Transverse colon (tissue), 4 donors: ENCODE results near the gene MIA. TPM values are rescaled to one million over a fixed set of nuclear protein-coding genes. Genes with fewer than 3 reads are reported as not detected.

Source experiments
- DNase-seq: peaks from one replicate; pipeline ENCODE4 v3.0.0-alpha.2; 2019
- H3K27ac ChIP-seq, 4 donors: fragments of 200-600 bp; sonication (generic); 2 replicates each; pipeline ENCODE4 v1.5.1; 2016 to 2018; ENCODE audit warnings: inconsistent platforms in 4 of 4
- H3K27me3 ChIP-seq: fragments of 200-600 bp; sonication (generic); 2 replicates; pipeline ENCODE4 v1.5.1; 2017; ENCODE audit warnings: inconsistent platforms
- H3K36me3 ChIP-seq, 4 donors: fragments of 200-600 bp; sonication (generic); 2 replicates each; pipeline ENCODE4 v1.5.1; 2017 to 2019; ENCODE audit warnings: inconsistent platforms in 4 of 4
- H3K4me1 ChIP-seq, 4 donors: fragments of 200-600 bp; sonication (generic); 2 replicates each; pipeline ENCODE4 v1.5.1; 2017 to 2020; ENCODE audit warnings: inconsistent platforms in 4 of 4
- H3K4me3 ChIP-seq, 4 donors: fragments of 200-600 bp; sonication (generic); 1 replicate in 1 of 4; 2 replicates in 3 of 4; pipeline versions ENCODE4 v1.5.1 to v1.6.1; 2017 to 2019; ENCODE audit warnings: inconsistent platforms in 4 of 4
- H3K9me3 ChIP-seq, 2 donors: fragments of 200-600 bp; sonication (generic); 2 replicates each; pipeline ENCODE4 v1.5.1; 2017 to 2019; ENCODE audit warnings: inconsistent platforms in 2 of 2
- EP300 ChIP-seq: sonication (generic); formaldehyde crosslinking; IDR thresholded peaks from one replicate; pipeline ENCODE4 v1.6.1; 2017; ENCODE audit warnings: antibody characterized with exemption, low read depth
- POLR2A ChIP-seq: fragments of 450-650 bp; IDR thresholded peaks from one replicate; pipeline ENCODE4 v1.6.1; 2016; ENCODE audit warnings: antibody characterized with exemption, mild to moderate bottlenecking, moderate library complexity
- POLR2AphosphoS5 ChIP-seq, 3 donors: sonication (generic); formaldehyde crosslinking; IDR thresholded peaks; one replicate each; pipeline ENCODE4 v1.6.1; 2016; ENCODE audit warnings: antibody characterized with exemption in 3 of 3
- WGBS, 2 donors: methylation state at CpG; one replicate each; pipeline ENCODE4 v1.1.5; 2018; ENCODE audit warnings: low coverage in 1 of 2; 5-methylcytosine and 5-hydroxymethylcytosine counted together
- in situ Hi-C, 4 donors: fragments of 200-750 bp; cut with MboI; loops; one replicate each; pipeline versions ENCODE4 v1.15.0 to v1.15.1; 2017; ENCODE audit warnings: low sequenced_read_pairs in 3 of 4, low pct_ligation_motif_present in 1 of 4, low pct_unique_long_range_greater_than_20kb in 1 of 4
- intact Hi-C: fragments of 100-400 bp; cut with DNase I; formaldehyde crosslinking; loops from one replicate; pipeline ENCODE4 v1.15.1; 2023; ENCODE audit warnings: low total_unique reads
- total RNA-seq, 4 donors: library from RNA; depleted of rRNA; stranded (reverse); fragments of >200 nt; gene quantifications; one replicate each; pipeline ENCODE4 v1.1.0, GENCODE V29; 2016
- TF ChIP-seq, protein P1 (sequence below), 5 experiments: fragments of 200-600 bp in 3 of 5; fragments of 450-650 bp in 2 of 5; sonication (generic) in 3 of 5; IDR thresholded peaks; 1 replicate in 2 of 5; 2 replicates in 3 of 5; pipeline ENCODE4 v1.5.1; 2016 to 2017; ENCODE audit warnings: antibody characterized with exemption in 5 of 5, inconsistent platforms in 3 of 5, mild to moderate bottlenecking in 2 of 5, moderate library complexity in 1 of 5

MIA gene
- total RNA-seq, 4 donors from 2014 or later = 5.7 to 23.3 TPM; not detected in 2

DNA sequence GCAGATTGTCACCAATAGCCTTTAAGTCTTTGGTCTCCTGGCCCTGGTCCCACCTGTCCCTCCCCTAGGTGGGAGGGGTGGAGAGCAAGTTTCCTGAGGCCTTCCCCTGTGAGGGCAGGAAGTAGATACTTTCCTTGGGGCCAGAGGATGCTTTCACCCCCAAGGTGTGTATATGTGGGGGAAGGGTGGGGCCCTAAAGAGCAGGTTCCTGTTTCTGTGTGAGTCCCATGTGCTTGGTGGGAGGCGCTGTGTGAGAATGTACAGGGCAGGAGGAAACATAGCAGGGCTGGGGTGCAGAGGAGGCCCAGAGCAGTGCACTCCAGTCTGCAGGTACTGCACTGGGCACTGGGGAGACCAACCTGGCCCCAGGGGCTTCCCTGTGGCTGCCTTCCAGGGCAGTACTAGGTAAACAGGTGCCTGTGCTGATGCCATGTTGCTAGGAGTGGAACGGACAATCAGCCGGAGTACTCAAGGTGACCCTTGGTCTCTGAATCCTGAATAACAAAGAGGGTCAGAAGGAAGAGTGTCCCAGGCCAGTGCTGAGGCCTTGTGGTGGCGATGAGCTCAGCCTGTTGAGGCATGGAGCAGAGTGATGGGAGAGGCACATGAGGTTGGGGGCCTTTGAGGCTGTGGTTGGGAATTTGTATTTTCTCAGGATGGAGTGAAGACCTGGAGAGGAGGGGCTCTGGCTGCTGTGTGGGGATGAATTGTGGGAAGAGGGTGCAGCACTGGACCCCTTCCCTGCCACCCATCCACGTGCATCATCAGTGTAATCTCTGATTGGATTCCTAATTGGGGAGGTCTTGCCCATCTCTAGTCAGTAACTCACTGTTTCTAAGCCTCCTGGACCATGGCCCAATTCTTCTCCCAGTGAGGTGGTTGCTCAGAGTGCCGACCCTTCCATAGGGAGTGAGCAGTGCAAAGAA is 28.8 kb downstream of the MIA start:
- peaks cover 66 to 80% (median 69%) of the 10 kb centered on the region in 4 donors for H3K4me1 ChIP-seq
- no peak for TF ChIP-seq EP300
- in situ Hi-C loops (loop anchor here in 1 of 4 donors (25.0 kb wide), 1 partner anchor 92 kb away; the partner anchor contains the start of genes COQ8B and ITPKC), intact Hi-C loops (loop anchor here (10.0 kb wide), 1 partner anchor 89 kb away; the partner anchor contains the start of genes COQ8B and ITPKC)
- H3K27me3 ChIP-seq = no peaks in the 10 kb centered on the region
- DNase-seq = peak; percentile 83
- peak overlapping the region in 1 of 4 donors; percentile 21 for H3K4me3 ChIP-seq
- peaks cover 0 to 3% (median 0%) of the 10 kb centered on the region in 4 donors for H3K36me3 ChIP-seq
- 64% methylated on average over 6 of the region's 6 CpGs; no CpG with 5 or more reads in 1 of the 2 donors for WGBS, 2 donors
- H3K27ac ChIP-seq = peak overlapping the region; percentile 91 to 97 (median 96)
- H3K9me3 ChIP-seq = no peaks in the 10 kb centered on the region

GRCh38 chr19:40804783-40805242 is 29.5 kb downstream of the MIA start:
- in situ Hi-C loops = loop anchor here in 1 of 4 donors (25.0 kb wide), 1 partner anchor 93 kb away; the partner anchor contains the start of genes COQ8B and ITPKC
- peaks cover 0 to 3% (median 0%) of the 10 kb centered on the region in 4 donors for H3K36me3 ChIP-seq
- no peak overlapping the region for H3K4me3 ChIP-seq

DNA sequence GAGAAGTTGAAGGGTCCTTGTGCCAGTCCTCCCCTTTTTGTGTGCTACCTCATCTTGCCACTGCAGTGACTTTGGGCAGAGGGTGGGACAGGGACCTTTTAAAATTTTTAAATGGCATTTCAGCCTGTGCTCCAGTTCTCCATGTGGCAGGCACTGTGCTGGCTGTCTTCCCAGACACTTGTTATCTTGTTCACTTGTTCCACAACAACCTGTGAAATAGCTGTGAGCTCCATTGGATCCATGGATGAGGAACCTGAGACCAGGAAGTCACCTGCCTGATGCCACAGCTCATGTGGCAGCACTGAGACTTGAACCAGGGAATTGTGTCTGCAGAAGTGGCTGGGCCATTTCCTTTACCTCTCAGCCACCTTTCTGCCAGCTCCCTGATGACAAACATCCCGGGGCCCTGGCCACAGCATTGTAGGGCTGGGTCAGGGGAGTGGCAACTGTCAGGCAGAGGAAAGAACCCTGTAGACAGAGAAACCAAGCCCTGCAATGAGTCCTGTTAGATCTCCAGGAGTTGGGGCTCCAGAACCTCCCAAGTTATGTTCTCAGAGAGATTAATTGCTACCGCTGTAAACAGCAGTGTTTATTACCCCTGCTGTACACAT is 30.0 kb downstream of the MIA start:
- peak; percentile 64 for DNase-seq
- Histone ChIP-seq H3K27ac (peak overlapping the region; percentile 91 to 97 (median 96)), H3K4me1 (peaks cover 66 to 83% (median 68%) of the 10 kb centered on the region in 4 donors), H3K36me3 (peaks cover 0 to 3% (median 0%) of the 10 kb centered on the region in 4 donors), H3K4me3 (no peak overlapping the region), H3K9me3 (no peaks in the 10 kb centered on the region), H3K27me3 (no peaks in the 10 kb centered on the region)
- WGBS, 2 donors = 14% methylated on average over 2 of the region's 2 CpGs; no CpG with 5 or more reads in 1 of the 2 donors
- TF ChIP-seq, protein P1, sequence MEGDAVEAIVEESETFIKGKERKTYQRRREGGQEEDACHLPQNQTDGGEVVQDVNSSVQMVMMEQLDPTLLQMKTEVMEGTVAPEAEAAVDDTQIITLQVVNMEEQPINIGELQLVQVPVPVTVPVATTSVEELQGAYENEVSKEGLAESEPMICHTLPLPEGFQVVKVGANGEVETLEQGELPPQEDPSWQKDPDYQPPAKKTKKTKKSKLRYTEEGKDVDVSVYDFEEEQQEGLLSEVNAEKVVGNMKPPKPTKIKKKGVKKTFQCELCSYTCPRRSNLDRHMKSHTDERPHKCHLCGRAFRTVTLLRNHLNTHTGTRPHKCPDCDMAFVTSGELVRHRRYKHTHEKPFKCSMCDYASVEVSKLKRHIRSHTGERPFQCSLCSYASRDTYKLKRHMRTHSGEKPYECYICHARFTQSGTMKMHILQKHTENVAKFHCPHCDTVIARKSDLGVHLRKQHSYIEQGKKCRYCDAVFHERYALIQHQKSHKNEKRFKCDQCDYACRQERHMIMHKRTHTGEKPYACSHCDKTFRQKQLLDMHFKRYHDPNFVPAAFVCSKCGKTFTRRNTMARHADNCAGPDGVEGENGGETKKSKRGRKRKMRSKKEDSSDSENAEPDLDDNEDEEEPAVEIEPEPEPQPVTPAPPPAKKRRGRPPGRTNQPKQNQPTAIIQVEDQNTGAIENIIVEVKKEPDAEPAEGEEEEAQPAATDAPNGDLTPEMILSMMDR (IDR thresholded peaks at IDR 0.05) = no peak
- TF ChIP-seq POLR2AphosphoS5 (IDR thresholded peaks at IDR 0.05) = no peak
- no peak for TF ChIP-seq POLR2A
- TF ChIP-seq EP300 = no peak
- intact Hi-C loops (loop anchor here (10.0 kb wide), 1 partner anchor 91 kb away; the partner anchor contains the start of genes COQ8B and ITPKC), in situ Hi-C loops (loop anchor here in 1 of 4 donors (25.0 kb wide), 1 partner anchor 93 kb away; the partner anchor contains the start of genes COQ8B and ITPKC)

More at GRCh38 chr19:40804783-40805242, 29.5 kb downstream of the MIA start:
- intact Hi-C loops = loop anchor here (10.0 kb wide), 1 partner anchor 90 kb away; the partner anchor contains the start of genes COQ8B and ITPKC
- DNase-seq = no peak
- WGBS, 2 donors = 30% methylated on average over 7 of the region's 7 CpGs; no CpG with 5 or more reads in 1 of the 2 donors
- TF ChIP-seq POLR2A (no peak), EP300 (no peak), POLR2AphosphoS5 (IDR thresholded peaks at IDR 0.05) (peak in 1 of 3 donors; percentile 16)
- Histone ChIP-seq H3K27me3 (no peaks in the 10 kb centered on the region), H3K4me1 (peaks cover 70 to 84% (median 70%) of the 10 kb centered on the region in 4 donors), H3K9me3 (no peaks in the 10 kb centered on the region), H3K27ac (peak overlapping the region; percentile 91 to 97 (median 96))

DNA sequence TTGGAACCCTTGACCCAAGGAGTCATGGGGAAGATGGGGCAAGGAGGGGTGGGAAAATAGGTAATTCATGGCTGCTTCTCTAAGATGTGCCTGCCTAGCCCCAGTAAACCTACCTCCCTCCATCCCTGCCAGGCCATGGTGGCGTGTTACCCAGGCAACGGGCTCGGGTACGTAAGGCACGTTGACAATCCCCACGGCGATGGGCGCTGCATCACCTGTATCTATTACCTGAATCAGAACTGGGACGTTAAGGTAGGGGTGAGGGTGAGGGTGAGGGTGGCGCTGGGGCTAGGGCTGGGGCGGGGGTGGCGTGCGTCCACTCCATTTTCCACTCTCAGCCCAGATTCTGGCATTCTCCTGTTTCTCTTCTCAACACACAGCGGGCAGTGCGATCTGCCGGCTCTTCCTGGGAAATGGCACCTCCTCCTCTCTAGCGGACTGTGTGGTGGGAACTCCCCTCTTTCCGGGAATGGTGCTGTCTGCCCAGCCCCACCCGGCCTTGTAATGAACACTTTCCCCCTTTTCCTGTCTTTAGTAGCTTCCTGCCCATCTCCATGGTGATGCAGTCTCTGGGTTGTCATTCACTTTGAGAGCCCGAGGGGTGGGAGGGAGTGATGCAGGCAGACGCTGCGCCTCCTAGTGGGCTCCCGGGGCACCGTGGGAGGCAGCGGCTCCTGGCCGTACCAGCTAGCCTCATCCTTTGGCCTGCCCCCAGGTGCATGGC is 31.3 kb downstream of the MIA start:
- WGBS, 2 donors = 40 to 45% methylated on average over 3 to 26 of the region's 26 CpGs
- TF ChIP-seq EP300 = no peak
- peak; percentile 13 to 47 (median 44) for TF ChIP-seq POLR2AphosphoS5 (IDR thresholded peaks at IDR 0.05)
- TF ChIP-seq, protein P1 (IDR thresholded peaks at IDR 0.05) = peak; percentile 70 to 82 (median 74)
- no peak for TF ChIP-seq POLR2A
- H3K4me3 ChIP-seq = no peak overlapping the region
- intact Hi-C loops (loop anchor here (10.0 kb wide), 1 partner anchor 92 kb away; the partner anchor contains the start of genes COQ8B and ITPKC), in situ Hi-C loops (loop anchor here in 1 of 4 donors (25.0 kb wide), 1 partner anchor 94 kb away; the partner anchor contains the start of genes COQ8B and ITPKC)
- H3K27ac ChIP-seq = peak overlapping the region; percentile 91 to 97 (median 96)
- peaks cover 56 to 77% (median 63%) of the 10 kb centered on the region in 4 donors for H3K4me1 ChIP-seq
- peak; percentile 76 for DNase-seq
- H3K27me3 ChIP-seq = no peaks in the 10 kb centered on the region
- H3K9me3 ChIP-seq = no peaks in the 10 kb centered on the region
- H3K36me3 ChIP-seq = no peaks in the 10 kb centered on the region
